ENCODE results near the gene EIF6.

Gene EIF6

DNA sequence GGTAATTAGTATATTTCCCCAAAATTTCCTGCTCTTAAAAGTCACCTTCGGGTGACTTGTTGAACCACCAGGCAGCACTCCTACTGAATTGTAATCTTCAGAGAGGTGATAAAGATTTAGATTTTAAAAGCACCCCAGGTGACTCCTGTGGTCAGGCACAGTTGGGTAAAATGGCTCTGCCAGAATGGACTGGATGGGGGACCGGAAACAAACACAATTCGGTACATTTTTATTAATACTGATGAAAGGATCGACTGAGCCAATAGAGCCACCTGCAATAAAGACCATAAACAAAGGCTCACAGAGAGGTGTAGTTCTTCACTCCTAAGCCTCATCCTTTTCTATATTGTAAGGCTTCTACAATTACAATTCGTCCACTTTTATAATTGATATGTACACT, 27.2 kb upstream of the EIF6 start:
- DNase-seq: no peak

DNA sequence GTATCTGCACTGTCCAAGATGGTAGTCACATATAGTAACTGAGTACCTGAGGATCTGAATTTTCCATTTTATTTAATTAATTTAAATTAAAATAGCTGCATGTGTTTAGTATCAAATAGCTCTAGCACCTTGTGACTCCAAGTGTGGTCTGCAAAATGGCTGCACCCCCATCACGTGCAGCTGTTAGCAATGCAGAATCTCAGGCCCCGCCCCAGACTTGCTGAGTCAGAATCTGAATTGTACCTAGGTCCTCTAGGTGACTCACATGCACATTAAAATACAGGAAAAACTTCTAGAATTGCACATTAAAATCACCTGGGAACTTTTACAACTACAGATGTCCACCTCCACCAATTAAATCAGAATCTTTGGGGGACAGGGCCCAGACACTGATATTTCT, 26.8 kb upstream of the EIF6 start:
- no peak for DNase-seq

DNA sequence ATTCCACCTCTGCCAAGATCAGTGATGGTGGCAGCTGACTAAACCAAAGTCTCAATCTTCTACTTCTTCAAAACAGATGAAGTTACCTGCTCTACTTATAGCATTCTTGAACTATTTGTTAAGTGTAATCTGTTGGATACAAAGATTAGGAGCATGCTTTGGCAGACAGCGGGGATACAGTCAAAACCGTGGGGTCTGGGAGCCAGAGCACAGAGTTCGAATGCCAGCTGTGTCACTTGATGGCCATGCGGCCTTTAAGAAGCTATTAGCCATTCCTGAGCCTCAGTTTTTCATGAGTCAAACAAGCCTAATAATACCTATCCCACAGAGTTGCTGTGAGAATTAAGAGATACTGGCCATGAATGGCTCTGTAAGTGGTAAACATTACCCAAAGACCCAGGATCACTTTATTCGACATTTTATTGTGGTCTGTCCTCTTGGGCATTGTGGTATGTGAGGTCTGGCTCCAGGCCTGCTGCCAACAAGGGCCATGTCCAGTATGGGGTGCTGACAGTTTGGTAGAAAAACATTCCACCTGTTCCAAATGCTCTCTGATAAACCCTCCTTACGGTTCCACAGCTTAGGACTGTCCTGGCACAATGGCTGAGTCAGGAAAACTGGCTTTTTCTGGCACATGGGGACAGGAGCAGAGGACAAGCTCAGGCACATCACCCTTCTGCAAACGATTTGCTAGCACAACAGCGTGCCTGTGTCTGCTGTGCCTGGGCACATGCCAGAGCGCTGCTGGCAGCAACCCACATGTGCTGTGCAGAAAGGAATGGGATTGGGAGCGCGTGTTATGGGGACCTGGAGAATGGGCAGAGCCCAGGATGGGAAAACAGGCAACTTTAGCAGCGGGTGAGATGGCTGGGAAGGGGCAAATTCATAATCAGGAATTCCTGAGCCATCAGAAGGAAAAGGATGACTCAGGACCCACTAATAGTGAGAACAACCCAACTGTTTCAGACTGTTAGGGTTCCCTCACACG, 23.4 kb upstream of the EIF6 start:
- DNase-seq: no peak

DNA sequence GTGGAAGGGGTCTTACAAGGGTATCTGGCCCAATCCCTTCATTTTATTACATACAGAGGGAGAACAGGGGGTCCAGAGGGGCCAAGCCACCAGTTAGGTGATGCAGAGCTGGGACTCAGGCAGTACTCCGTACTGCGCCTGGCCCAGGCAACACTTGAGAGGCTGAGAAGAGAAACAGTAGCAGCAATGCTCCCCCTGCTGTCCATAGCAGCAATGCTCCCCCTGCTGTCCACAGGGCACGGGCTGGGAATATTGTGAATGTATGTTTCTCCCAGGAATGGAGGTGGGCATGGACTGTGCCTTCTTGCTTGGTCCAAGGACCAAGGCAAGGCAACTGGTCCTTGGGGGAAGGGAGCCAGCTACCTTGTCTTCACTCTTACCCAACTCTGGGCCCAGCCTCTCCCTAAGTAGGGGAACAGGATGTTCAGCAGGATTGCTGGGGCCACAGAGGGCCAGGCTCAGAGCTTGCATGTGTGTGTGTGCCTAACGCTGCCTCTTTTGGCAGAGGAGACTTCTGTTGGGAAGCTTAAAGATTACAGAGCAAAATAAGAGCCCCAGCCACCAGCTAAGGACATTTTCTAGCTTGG, 22.5 kb upstream of the EIF6 start:
- DNase-seq: peak; percentile 14

DNA sequence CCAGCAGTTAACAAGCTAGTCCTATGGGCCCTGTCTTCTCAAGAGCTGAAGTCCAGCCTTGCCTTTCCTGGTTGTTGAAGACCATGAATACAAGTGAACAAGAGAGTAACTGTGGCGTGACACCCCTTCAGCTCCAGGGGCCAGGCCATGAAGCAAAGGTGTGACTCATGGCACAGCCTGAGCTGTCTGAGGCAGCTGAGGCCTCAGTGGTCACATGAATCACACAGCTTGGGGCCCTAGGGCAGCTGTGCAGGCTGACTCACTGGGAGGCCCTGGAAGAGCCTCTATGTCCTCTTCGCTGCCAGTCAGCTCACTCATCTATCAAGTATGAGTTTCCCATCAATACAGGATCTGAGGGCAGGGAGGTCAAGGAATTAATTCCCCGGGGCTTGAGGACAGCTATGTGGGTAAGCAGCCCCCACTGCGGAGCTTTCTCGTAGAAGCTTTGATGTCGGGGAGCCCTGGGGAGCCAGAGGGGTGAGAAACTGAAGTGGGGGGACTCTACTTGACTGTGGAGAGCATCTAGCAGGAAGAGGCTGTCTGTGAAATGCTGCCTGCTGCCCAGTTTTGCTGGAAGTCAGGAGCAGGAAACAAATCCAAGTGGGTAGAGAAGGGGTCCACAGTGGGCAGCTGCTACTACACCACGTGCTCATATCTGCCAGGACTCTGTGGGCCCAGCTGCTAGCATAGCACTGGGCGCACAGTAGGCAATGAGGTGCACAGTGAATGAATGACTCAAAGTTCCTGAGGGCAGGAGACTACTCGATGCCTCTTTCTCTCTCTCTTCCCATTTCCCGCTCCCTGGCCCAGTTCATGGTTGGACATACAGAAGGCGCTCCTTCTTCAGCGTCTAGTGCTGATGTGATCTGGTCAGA, 21.3 kb upstream of the EIF6 start:
- DNase-seq: peak; percentile 38

DNA sequence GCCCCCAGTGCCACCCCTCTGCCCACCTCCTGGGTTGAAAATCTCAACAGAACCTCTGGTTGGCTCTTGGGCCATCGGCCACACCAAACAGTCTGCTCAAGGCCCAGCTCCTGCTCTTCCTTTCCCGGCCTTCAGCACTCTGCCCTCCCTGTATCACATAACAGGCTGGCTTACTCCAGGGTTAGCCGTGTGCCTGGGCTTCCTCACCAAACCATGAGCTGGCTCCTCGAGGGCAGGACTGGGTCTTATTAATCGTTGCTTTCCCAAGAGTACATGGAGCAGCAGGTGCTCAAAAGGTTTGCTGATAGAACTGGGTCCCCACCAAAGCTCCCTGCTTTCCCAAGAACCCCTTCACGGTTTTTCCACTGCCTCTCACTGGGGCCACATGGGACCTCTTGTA, 20.4 kb upstream of the EIF6 start:
- no peak for DNase-seq

DNA sequence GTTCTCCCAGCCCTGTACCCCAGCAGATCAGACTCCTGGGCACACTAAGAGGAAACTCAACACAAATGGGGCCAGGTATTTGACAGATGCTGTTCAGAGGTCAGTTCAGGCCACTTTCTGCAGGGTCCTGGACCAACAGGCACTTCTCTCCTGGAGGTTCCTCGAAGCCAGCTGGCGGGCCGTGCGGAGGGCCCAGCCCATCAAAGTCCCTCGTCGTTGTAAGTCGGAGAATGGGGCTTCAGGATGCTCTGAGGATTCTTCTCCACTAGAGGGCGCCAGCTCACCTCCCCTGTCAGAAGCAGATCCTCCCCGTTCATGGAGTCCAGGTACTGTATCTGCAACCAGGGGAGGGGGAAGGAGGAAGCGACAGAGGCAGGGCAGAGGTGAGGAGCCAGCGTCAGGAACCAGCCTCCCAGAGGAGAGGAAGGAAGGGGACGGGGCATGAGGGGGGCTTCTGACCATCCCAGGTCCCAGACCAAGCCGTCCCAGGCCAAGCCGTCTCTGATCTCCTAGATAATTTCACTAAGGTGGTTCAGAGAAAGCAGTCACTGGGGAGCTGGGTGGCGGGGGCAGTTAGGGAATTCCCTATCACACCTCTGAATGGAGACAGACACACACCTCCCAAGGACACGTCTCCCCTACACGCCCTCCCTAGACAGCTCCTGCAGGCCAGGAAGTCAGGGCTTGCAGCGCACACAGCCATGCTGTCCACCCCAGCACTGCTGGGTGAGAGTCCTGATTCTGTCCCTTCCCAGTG, 19.3 kb upstream of the EIF6 start:
- peak; percentile 82 for DNase-seq

DNA sequence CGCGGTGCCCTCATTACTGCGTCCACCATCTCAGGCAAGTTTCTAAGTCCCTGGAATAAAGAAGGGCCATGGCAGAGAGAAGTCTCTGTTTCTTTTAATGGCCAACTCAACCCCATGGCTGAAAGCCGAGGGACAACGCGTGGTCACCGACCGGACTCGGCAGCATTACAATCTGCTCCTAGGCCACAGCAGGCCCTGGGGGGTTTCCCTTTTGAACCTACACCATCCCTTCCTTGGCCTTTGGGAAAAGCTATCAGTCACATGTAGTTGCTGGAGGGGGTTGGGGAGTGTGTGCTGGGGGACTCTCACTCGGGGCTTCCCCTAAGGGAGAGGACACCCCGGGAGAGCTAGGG, 18.8 kb upstream of the EIF6 start:
- DNase-seq: no peak

DNA sequence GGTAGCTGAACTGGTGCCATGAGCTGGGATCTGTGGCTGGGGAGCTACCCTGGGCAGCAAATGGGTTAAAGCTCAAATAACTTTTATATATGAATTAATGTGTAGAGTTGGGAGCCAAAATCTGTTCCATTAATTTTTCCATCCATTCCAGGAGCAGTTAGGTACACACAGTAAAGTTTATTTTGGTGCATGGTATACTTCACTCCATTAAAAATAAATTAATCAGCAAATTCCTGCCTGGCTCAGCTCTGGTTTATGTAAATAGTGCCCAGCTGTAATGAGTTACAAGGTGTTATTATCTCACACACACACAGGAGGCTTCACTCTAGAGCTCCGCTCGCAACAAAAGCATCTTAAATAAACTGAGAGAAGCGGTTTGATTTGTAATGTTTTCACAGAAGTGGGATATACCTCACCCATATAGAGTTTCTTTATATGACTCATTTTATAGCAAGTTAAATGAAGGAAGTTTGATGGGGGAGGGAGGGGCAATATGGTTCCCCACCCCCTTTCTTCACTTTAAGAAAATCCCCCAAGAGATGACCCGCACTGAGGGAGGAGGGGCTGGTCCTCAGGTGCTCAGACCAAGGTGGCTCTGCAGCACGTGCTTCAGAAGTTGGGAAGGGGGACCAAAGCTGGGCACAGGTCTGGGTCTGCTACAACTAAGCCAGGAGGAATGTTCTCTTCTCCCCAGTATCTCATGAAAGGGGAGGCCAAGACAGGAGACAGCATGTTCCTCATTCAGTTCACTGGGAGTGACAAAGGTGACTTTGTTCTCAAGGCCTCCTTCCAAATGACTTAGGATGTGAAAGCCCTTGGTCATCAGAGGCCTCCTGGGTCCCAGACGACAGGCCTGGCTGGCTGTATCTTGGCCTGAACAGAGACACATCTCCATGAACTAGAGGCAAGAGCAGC, 18.1 kb upstream of the EIF6 start:
- no peak for DNase-seq

DNA sequence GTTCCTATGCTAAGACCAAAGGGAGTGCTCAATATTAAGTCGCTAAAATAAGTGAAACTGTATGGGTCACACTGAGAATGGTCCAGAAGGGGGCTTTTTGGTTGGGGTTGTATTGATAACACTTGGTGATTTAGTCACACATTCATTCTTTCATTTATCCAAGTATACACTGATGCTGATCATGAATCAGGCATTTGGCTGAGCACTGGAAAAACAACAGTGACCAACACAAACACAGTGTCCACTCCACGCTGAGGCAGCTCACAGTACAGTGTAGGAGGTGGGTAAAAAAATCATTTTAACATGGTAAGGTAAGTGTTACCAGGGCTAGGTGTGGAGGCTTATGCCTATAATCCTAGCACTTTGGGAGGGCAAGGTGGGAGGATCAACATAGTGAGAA, 16.9 kb upstream of the EIF6 start:
- DNase-seq: no peak

DNA sequence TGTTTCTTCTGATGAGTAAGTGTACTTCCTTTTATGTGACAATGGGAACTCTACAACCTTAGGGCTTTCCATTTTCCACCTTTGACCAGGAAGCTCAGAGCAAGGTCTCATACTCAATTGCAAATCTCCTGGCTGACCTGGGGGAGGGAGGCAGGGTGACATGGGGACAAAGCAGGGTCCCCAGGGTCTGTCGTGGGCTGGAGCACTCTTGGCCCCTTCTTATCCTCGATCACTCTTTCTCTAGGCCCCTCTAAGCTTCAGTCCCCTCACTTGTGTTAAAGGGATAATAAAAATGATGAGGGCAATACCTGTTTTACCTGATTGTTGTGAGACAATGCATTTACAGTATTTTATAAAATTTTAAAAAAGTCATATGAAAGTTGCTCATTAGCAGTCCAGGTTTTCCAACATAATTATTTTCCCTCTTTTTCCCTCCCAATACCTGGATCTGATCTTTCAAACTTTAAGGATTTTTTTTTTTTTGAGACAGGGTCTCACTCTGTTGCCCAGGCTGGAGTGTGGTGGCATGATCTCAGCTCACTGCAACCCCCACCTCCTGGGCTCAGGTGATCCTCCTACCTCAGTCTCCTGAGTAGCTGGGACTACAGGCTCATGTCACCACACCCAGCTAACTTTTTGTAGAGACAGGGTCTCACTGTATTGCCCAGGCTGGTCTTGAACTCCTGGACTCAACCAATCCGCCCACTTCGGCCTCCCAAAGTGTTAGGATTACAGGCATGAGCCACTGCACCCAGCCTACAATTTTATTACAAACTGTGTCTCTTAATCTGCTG, 16.1 kb upstream of the EIF6 start:
- no peak for DNase-seq

DNA sequence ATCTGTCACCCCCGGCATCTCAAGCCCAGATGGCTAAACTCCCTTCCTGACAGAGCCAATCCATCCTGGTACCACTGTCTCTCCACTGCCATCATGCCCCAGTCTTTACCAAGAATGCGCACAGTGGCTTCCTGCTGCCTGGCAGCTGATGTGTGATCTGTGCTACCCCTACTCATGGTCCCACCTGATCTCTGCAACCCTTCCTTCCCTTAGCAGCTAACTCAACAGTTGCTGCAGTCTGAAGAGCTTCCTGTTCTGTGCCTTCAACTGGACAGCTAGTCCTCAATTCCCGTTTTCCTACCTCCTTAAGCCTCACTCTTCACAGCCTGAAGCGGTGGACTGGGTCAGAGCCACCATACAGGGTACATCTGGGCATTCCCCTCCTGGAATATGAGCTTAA, 15.2 kb upstream of the EIF6 start:
- no peak for DNase-seq

DNA sequence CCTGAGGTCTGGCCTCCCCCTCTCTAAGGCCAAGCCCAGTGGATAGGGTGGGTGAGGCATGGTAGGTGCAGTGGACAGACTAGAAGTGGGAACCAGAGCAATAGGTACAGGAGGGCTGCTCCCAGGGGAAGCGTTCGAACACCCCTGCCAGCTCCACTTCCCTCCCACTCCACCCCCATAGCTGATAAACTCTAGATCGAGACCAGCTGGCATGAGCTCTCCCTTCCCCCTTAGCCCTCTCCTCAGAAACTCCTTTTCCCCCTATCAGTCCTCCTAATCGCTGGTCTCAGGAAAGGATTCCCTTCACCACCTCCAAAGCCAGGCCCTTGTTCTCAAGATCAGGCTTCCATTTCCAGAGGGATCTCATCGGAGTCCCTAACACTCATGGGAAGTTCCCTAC, 13.7 kb upstream of the EIF6 start:
- DNase-seq: no peak

DNA sequence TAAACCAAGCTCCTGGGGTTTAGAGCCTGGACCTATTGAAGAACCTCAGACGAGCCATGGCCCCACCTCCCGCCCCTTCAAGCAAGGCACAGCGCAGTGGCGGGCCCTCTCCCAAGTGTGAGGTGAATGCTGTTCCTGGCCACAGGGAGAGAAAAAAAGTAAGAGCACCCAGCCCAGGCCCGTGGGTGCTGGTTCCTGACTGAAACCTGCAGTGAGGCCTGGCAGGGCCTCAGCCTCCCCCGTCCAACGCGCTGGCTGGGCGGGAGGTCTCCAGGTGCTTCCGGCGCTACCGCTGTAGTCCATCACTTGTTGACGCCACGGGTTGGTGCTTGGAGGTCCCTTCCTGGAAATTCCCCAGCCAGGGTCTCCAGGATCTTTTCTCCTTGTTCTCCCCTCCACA, 13.2 kb upstream of the EIF6 start:
- no peak for DNase-seq

DNA sequence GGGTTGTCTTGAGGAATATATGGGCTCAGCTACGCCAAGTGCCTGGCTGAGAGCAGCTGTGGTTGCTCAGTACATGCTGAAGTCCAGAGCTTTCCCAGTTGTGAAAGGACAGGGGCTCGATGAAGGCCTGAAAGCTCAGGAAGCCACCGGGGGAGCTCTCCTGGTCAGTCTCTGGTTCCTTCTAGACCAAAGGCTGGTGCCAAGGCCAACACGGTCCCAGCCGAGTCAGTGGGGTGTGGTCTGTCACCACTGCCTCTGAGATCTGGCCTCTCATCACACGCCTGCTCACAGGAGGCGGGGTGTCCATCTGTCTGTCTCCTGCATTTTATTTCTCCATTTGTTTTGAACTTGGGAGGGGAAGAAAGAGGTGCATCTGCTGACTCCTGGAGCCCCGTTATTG, 12.6 kb upstream of the EIF6 start:
- no peak for DNase-seq

DNA sequence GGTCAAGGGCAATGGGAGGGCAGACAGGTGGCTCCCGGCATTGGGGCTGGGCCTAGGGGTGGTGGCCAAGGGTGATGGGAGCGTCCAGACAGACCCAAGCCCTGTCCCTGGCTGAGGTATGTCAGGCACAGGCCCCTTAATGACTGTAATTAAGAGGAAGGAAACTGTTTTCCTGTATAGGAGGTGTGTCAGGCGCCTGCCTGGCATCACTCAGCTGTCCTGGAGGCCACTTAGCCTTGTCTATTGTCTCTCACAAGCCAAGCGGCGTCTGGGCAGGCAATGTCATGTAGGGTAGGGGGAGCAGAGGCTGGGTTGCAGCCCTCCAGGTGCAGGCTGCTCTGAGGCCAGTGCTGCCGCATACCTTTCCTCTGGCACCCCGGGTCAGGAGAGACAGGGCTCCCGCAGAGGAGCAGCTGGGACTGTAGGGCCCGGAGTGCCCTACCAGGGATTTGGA, 11.6 kb upstream of the EIF6 start:
- DNase-seq: no peak

DNA sequence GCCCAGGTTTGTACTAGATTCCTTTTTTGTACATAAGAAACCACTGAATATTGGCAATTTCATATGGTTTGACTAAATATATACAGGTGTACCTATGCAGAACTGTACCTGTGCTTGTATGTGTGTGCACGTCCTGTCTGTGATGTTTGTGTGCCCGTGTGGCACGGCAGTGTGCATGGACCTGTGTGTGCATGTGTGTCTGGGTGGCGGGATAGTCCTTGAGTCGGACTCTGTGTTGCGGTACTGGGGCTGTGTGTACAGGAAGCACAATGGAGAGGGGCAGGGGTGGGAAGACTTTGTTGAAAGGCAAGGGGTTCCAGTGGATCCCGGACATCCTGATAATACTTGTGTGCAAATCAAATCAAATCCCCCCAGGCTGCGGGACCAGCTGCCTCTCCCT, 11.1 kb upstream of the EIF6 start:
- DNase-seq: no peak

DNA sequence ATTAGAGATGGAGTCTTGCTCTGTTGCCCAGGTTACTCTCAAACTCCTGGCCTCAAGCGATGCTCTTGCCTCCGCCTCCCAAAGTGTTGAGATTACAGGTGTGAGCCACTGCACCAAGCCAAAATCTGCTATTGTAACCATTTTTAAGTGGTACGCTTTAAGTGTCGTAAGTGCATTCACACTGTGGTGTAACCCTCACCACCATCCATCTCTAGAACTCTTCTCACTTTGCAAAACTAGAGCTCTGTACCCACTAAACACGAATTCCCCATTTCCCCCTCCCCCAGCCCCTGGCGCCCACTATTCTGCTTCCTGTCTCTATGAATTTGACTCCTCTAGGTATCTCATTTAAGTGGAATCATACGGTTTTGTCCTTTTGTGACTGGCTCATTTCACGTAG, 10.5 kb upstream of the EIF6 start:
- DNase-seq: no peak

DNA sequence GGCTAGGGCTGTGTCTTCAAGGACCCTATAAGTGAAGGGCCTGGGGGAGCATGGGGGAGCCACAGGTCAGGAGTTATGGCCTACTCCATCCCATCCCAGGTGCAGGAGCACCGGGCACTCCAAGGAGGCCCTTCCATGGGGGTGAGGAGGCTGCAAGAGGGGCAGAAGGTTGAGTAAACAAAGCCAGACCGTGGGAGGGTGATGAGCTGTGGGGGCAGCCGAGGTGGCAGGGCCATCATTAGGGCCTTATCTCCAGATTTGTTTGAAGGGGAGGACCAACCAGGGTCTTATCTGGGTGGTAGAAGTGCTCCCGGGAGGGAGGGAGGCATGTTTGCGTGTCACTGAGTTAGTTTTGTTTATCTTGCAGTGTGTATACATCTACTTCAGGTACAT, 9.7 kb upstream of the EIF6 start:
- no peak for DNase-seq

Data from activated gamma-delta T cell treated with Interleukin-2 at 50 U/mL for 16 hours (primary cell).